GM19372 (cell line): ENCODE measurements around the gene OR52H1.

Experiments
- ATAC-seq: cut with Tn5 transposase; IDR thresholded peaks from one replicate; pipeline ENCODE4 v1.9.1; 2021; ENCODE audit warnings: mild to moderate bottlenecking, low read depth, moderate library complexity; ENCODE audit not compliant: unreplicated experiment

The OR52H1 gene

DNA sequence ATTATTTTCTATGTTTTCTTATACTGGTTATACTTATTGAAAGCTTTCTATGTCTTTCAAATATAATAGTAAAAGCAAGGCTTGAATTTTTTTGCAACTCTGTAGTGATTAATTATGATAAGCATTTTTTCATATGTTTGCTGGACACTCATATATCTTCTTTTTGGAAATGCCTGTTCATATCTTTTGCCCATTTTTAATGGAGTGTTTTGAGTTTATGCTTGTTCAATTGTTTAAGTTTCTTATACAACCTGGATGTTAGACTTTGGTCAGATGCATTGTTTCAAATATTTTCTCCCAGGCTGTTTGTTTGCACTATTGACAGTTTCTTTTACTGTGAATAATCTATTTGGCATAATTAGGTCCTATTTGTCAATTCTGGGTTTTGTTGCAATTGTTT lies 11.9 kb downstream of the OR52H1 start:
- no peak for ATAC-seq

- ATAC-seq, result no peak
These were observed 14.3 kb downstream of the OR52H1 start for GRCh38 chr11:5534046-5534445.

GRCh38 chr11:5531053-5531831 lies 17.1 kb downstream of the OR52H1 start:
- no peak for ATAC-seq

GRCh38 chr11:5528495-5528894 lies 19.8 kb downstream of the OR52H1 start:
- no peak for ATAC-seq

DNA sequence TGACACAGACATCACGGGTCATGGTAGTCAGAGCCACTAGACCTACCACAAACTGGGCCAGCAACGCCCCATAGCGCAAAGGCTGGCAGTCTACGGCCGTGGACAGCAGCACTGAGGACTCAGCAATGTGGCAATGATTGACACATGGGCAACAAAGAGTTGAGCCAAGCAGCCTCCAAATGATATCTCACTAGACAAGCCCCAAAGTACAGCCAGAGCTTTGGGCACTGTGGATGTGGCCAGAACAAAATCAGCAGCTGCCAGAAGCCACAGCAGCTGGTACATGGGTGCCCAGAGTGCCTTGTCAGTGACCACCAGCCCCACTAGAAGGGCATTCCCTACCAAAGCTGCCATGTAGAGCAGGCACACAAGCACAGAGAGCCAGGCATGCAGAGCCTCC lies 20.6 kb downstream of the OR52H1 start:
- ATAC-seq, result no peak

DNA sequence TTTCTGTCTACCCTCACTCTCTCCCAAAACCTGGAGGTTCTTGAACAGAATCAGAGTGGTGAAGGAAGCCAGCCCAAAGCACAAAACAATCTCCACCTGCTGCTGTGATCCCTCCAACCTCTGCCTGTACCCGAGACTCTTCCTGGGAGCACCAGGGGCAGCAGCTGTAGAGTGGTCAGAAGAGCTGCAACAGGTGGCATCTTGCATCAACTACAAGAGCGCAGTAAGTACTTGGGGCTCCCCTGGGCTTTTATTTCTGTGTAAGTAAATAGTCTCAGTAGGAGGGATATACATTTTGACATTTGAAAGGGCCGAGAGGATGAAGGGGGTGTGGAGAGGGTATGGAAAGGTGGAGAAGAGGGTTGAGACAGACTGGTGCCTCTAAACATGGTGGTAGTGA lies 23.6 kb downstream of the OR52H1 start:
- ATAC-seq, result no peak

DNA sequence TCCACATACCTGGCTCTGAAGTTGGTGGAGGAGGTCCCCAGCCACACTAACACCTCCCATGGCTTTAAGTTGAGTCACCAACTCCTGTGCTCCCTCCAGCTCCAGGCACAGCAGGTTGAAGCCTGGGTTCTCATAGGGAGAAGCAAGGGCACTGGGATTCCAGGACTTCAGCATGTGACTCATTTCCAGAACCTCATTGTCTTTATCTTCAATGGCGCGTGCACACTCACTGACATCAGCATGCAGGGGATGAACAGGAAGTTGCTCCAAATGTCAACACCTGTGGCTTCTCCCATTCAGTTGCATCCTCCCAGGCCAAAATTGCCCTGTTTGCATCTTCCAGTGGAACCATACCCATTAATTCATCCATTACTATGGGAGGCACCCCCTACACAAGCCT lies 26.0 kb downstream of the OR52H1 start:
- no peak for ATAC-seq

DNA sequence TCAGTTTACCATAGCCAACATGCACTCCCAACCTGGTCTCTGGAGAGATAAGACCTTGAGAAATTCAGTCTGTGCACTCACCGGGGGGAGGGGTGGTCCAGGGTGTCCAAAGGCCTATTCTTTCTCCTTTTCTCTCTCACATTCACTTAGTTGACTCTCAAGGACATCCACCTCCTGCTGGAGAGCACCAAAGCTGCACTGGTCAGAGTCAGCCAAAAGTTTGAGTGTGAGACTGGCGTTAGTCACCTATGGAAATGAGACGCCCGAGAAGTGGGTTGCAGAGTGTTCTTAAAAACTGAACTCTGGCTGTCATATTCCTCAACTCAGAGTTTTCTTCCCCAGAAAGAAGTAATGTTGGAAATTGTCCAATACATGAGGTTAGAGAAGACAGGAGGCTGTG lies 26.8 kb downstream of the OR52H1 start:
- no peak for ATAC-seq

GRCh38 chr11:5516599-5516998 lies 31.7 kb downstream of the OR52H1 start, which contains the start of gene UBQLNL:
Gene UBQLNL, minus strand, starts transcription at chr11:5516699. Its CDS starts 258 bp downstream, at chr11:5516441.
- no peak for ATAC-seq

- ATAC-seq, result no peak
These were observed 33.5 kb downstream of the OR52H1 start for GRCh38 chr11:5514841-5515240.

- ATAC-seq, result no peak
These were observed 38.5 kb downstream of the OR52H1 start, which contains the start of gene UBQLN3 for GRCh38 chr11:5509803-5510202. Gene UBQLN3, minus strand, starts transcription at chr11:5509957. Its CDS starts 399 bp downstream, at chr11:5509558.

- ATAC-seq, result no peak
These were observed 39.7 kb downstream of the OR52H1 start for GRCh38 chr11:5508605-5509004.

GRCh38 chr11:5507933-5508305 lies 40.4 kb downstream of the OR52H1 start:
- ATAC-seq, result no peak

- no peak for ATAC-seq
These were observed 41.0 kb downstream of the OR52H1 start for GRCh38 chr11:5507177-5507932.

DNA sequence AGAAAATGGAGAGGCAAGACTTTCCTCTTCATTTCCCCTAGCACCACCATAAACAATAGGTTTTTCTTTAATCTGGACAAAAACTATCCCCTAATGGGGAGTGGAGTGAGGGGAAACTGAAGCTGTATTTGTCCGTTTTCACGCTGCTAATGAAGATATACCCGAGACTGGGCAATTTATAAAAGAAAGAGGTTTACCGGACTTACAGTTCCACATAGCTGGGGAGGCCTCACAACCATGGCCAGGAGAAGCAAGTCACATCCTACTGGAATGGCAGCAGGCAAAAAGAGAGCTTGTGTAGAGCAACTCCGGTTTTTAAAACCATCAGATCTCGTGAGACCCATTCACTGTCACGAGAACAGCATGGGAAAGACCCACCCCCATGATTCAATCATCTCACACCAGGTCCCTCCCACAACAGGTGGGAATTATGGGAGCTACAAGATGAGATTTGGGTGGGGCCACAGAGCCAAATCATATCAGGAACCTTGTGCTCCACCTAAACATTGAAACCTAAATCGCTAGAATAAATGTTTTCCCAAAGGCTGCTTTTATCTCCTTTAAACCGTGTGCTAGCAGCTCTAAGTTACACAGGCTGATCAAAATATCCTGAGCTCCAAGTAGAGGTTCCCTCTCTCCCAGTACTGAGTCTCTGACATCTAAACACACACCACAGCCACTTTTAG lies 42.8 kb downstream of the OR52H1 start:
- ATAC-seq, result no peak

- no peak for ATAC-seq
These were observed 43.9 kb downstream of the OR52H1 start for GRCh38 chr11:5504403-5504921.

GRCh38 chr11:5500393-5500801 lies 47.9 kb downstream of the OR52H1 start:
- ATAC-seq, result no peak

DNA sequence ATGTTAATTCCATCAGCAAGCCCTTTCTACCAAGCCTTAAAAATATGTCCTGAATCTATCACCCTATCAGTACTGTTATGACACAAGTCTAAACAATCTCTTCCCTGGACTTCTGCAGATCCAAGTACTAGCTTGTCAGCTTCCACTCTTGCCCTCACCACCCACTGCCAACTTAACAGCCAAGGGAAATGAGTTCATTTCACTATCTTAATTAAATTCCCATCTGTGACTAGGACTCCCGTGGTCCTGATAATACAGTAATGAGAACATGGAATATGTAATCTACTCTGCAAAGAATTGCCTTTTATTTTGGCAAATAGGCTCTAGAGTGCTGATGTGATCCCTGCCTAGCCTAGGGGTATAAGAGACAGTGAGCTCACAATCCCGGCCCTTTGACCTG lies 48.7 kb downstream of the OR52H1 start:
- ATAC-seq, result no peak
